K562 (cell line): ENCODE measurements around the gene CDCA5. TPM values are rescaled to one million over a fixed set of nuclear protein-coding genes. Genes with fewer than 3 reads are reported as not detected.
A peak's percentile ranks its signal among the peaks of the same experiment; 100 is the strongest.

ENCODE experiments used
- ADNP ChIP-seq: fragments of 200-800 bp; sonication (Bioruptor generic); IDR thresholded peaks from 2 replicates; pipeline ENCODE4 v1.6.1; 2016; ENCODE audit warnings: missing genetic modification characterization, missing compliant biosample characterization
- CBX8 ChIP-seq: fragments of 200-600 bp; sonication (generic); IDR thresholded peaks from 2 replicates; pipeline ENCODE4 v1.6.1; 2012; ENCODE audit warnings: borderline replicate concordance, mixed run types, low read depth, mild to moderate bottlenecking, moderate library complexity, mixed read lengths, low read length, control low read depth, inconsistent platforms; ENCODE audit not compliant: poor library complexity, severe bottlenecking; ENCODE audit errors: extremely low read depth
- DMBX1 ChIP-seq: fragments of 250-450 bp; sonication (Bioruptor Pico); IDR thresholded peaks from 2 replicates; pipeline ENCODE4 v1.8.0; 2022; ENCODE audit warnings: inconsistent platforms, mild to moderate bottlenecking, moderate library complexity, borderline replicate concordance
- EP400 ChIP-seq: fragments of 450-650 bp; IDR thresholded peaks from 2 replicates; pipeline ENCODE4 v1.6.1; 2017; ENCODE audit warnings: antibody characterized with exemption, mild to moderate bottlenecking, moderate library complexity
- FUS ChIP-seq: fragments of 200-400 bp; formaldehyde crosslinking; optimal IDR thresholded peaks from 2 replicates; pipeline ENCODE3; 2017; ENCODE audit warnings: low read depth, low read length
- HNRNPL ChIP-seq: fragments of 200-400 bp; formaldehyde crosslinking; IDR thresholded peaks from 2 replicates; pipeline ENCODE4 v1.6.1; 2017; ENCODE audit warnings: low read depth, mild to moderate bottlenecking, low read length
- LARP7 ChIP-seq: fragments of 450-650 bp; IDR thresholded peaks from 2 replicates; pipeline ENCODE4 v1.6.1; 2016
- NELFE ChIP-seq: IDR thresholded peaks from 2 replicates; pipeline ENCODE4 v1.6.1; 2011; ENCODE audit warnings: mild to moderate bottlenecking; ENCODE audit not compliant: insufficient read depth, insufficient read length
- SIRT6 ChIP-seq: IDR thresholded peaks from one replicate; pipeline ENCODE4 v1.6.1; 2012; ENCODE audit warnings: low read depth, mild to moderate bottlenecking, control low read depth, inconsistent platforms, low read length, moderate library complexity
- SMARCB1 ChIP-seq: IDR thresholded peaks from 2 replicates; pipeline ENCODE4 v1.6.1; 2011; ENCODE audit warnings: improper control_type of control experiment, low read depth; ENCODE audit not compliant: insufficient read length
- ZNF174 ChIP-seq: fragments of 250-450 bp; sonication (Bioruptor Pico); IDR thresholded peaks from 2 replicates; pipeline ENCODE4 v1.4.0; 2020; ENCODE audit warnings: mild to moderate bottlenecking
- ZNF232 ChIP-seq: sonication (generic); formaldehyde crosslinking; IDR thresholded peaks from 2 replicates; pipeline ENCODE4 v1.8.0; 2022; ENCODE audit warnings: mild to moderate bottlenecking, missing genetic modification reagents
- polyA plus RNA-seq, 8 experiments: library from polyadenylated mRNA; depleted of rRNA in 4 of 8; stranded (reverse) in 5 of 8; unstranded in 3 of 8; fragments of >200 nt; fragmentation: Nextera tagmentation in 2 of 8; fragmentation: Illumina TruSeq in 1 of 8; extraction: Ambion mirVana in 2 of 8; extraction: Trizol in 1 of 8; gene quantifications; 2 replicates each; pipeline versions ENCODE4 v1.2.1 to v1.2.3, GENCODE V29; 2011 to 2014; ENCODE audit warnings: inconsistent platforms in 1 of 8, missing spikeins in 1 of 8
- total RNA-seq, 7 experiments: library from RNA; depleted of rRNA in 6 of 7; stranded (reverse); fragments of >200 nt in 6 of 7; fragmentation: Illumina TruSeq in 2 of 7; extraction: Trizol in 2 of 7; gene quantifications; 2 replicates each; pipeline versions ENCODE4 v1.2.1 to v1.2.3, GENCODE V29; 2011 to 2021; ENCODE audit warnings: low replicate concordance in 1 of 7
- TF ChIP-seq, protein P1 (sequence below): sonication (generic); formaldehyde crosslinking; IDR thresholded peaks from 2 replicates; pipeline ENCODE4 v1.8.0; 2022; ENCODE audit warnings: mild to moderate bottlenecking, missing genetic modification reagents, borderline replicate concordance
- TF ChIP-seq, protein P2 (sequence below), 2 experiments: fragments of 450-650 bp in 1 of 2; sonication (generic) in 1 of 2; formaldehyde crosslinking in 1 of 2; IDR thresholded peaks; 2 replicates each; pipeline versions ENCODE4 v1.7.1 to v1.9.0; 2016 to 2022; ENCODE audit warnings: inconsistent platforms in 1 of 2, mild to moderate bottlenecking in 1 of 2, missing genetic modification reagents in 1 of 2
- TF ChIP-seq, protein P3 (sequence below): fragments of 450-650 bp; formaldehyde crosslinking; IDR thresholded peaks from 2 replicates; pipeline ENCODE4 v1.4.0; 2022; ENCODE audit warnings: missing genetic modification characterization

Gene CDCA5
- total and polyA plus RNA-seq, 9 of the 15 experiments (the other 6 are each of a cell fraction or from before 2014, with no cell fraction given), result 18.9 to 94.3 (median 64.6) TPM

DNA sequence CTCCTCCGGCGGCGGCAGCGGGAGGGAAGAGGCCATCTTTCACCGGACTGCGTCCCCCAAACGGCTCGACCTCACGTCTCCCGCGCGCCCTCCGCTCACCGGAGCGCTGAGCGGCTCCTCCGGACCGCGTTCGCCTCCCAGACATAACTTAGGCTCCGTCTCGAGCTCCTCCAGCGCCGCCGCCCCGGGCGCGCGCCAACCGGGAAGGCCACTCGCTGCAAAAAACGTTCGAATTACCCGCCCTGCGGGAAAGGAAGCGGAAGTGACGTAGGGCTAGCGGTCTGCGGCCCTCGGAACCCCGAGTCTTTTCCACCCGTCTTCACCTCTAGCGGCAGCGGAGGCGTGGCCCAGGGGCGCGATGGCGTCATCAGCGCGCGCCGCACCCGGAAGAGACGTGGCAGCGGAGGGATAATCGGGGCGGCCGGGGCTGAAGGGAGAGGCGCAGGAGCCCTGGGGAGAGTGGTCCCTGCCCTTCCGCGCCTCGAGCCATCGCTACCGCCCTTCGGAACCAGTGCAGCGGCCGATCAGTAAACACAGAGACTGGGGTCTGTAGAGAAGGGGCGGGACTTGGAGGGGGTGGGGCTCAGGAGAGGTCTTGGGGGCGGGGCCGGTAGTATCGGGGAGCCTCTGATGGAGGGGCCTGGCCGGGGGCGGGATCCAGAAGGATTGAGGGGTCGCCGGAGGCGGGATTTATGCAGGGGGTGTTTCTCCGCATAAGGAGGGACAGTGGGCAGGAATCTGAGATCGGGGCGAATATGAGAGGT, at the start of gene CDCA5, which contains the start of gene ZFPL1 (continued):
- TF ChIP-seq, protein P1, sequence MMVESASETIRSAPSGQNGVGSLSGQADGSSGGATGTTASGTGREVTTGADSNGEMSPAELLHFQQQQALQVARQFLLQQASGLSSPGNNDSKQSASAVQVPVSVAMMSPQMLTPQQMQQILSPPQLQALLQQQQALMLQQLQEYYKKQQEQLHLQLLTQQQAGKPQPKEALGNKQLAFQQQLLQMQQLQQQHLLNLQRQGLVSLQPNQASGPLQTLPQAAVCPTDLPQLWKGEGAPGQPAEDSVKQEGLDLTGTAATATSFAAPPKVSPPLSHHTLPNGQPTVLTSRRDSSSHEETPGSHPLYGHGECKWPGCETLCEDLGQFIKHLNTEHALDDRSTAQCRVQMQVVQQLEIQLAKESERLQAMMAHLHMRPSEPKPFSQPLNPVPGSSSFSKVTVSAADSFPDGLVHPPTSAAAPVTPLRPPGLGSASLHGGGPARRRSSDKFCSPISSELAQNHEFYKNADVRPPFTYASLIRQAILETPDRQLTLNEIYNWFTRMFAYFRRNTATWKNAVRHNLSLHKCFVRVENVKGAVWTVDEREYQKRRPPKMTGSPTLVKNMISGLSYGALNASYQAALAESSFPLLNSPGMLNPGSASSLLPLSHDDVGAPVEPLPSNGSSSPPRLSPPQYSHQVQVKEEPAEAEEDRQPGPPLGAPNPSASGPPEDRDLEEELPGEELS, result no peak
- TF ChIP-seq CBX8 (no peak), NELFE (no peak), FUS (no peak), LARP7 (no peak), SMARCB1 (no peak), EP400 (peak; percentile 100), ADNP (tag) (no peak), DMBX1 (no peak), ZNF174 (CRISPR knock-in tag) (no peak), ZNF232 (no peak), SIRT6 (no peak), HNRNPL (no peak)
- TF ChIP-seq, protein P2, sequence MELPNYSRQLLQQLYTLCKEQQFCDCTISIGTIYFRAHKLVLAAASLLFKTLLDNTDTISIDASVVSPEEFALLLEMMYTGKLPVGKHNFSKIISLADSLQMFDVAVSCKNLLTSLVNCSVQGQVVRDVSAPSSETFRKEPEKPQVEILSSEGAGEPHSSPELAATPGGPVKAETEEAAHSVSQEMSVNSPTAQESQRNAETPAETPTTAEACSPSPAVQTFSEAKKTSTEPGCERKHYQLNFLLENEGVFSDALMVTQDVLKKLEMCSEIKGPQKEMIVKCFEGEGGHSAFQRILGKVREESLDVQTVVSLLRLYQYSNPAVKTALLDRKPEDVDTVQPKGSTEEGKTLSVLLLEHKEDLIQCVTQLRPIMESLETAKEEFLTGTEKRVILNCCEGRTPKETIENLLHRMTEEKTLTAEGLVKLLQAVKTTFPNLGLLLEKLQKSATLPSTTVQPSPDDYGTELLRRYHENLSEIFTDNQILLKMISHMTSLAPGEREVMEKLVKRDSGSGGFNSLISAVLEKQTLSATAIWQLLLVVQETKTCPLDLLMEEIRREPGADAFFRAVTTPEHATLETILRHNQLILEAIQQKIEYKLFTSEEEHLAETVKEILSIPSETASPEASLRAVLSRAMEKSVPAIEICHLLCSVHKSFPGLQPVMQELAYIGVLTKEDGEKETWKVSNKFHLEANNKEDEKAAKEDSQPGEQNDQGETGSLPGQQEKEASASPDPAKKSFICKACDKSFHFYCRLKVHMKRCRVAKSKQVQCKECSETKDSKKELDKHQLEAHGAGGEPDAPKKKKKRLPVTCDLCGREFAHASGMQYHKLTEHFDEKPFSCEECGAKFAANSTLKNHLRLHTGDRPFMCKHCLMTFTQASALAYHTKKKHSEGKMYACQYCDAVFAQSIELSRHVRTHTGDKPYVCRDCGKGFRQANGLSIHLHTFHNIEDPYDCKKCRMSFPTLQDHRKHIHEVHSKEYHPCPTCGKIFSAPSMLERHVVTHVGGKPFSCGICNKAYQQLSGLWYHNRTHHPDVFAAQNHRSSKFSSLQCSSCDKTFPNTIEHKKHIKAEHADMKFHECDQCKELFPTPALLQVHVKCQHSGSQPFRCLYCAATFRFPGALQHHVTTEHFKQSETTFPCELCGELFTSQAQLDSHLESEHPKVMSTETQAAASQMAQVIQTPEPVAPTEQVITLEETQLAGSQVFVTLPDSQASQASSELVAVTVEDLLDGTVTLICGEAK (IDR thresholded peaks at IDR 0.05), result peak; percentile 97
- TF ChIP-seq, protein P2 (CRISPR knock-in tag; IDR thresholded peaks at IDR 0.05), result 0 out of 2 replicates have a peak, but pooled peaks have one; percentile 6
- TF ChIP-seq, protein P3, sequence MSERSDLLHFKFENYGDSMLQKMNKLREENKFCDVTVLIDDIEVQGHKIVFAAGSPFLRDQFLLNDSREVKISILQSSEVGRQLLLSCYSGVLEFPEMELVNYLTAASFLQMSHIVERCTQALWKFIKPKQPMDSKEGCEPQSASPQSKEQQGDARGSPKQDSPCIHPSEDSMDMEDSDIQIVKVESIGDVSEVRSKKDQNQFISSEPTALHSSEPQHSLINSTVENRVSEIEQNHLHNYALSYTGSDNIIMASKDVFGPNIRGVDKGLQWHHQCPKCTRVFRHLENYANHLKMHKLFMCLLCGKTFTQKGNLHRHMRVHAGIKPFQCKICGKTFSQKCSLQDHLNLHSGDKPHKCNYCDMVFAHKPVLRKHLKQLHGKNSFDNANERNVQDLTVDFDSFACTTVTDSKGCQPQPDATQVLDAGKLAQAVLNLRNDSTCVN (CRISPR knock-in tag), result peak; percentile 49; the same call in 1 of the 2 replicates
